ENCODE data around the gene CD2BP2. TPM values are rescaled to one million over a fixed set of nuclear protein-coding genes. Genes with fewer than 3 reads are reported as not detected.
A peak's percentile ranks its signal among the peaks of the same experiment; 100 is the strongest.
"Not testable (repeated sequence)": the region's sequence is repeated elsewhere in the genome, so short reads cannot be mapped to it uniquely, and the experiment has no call there.

The CD2BP2 gene
- 123 and 162 TPM in 2 replicates for total RNA-seq (2014; rRNA removed; shearing (Covaris generic); ENCODE audit: low replicate concordance)

- DNase-seq (ENCODE audit: low read depth): peak; percentile 100
- in situ Hi-C loops (cut with HindIII; ENCODE audit: low pct_unique_long_range_greater_than_20kb, low sequenced_read_pairs): no loop called here
These were observed at the start of gene CD2BP2 for GRCh38 chr16:30355144-30355953. Gene CD2BP2 (minus strand): TSS chr16:30355308. CDS start chr16:30354681, 627 bp downstream.

GRCh38 chr16:30401768-30402425 is 46.8 kb upstream of the CD2BP2 start:
- in situ Hi-C loops (cut with HindIII; ENCODE audit: low pct_unique_long_range_greater_than_20kb, low sequenced_read_pairs): no loop called here
- no peak for DNase-seq (ENCODE audit: low read depth)

GRCh38 chr16:30399435-30400186 is 44.5 kb upstream of the CD2BP2 start:
- DNase-seq (ENCODE audit: low read depth): no peak
- in situ Hi-C loops (cut with HindIII; ENCODE audit: low pct_unique_long_range_greater_than_20kb, low sequenced_read_pairs): no loop called here

- in situ Hi-C loops (cut with HindIII; ENCODE audit: low pct_unique_long_range_greater_than_20kb, low sequenced_read_pairs): no loop called here
- DNase-seq (ENCODE audit: low read depth): no peak
These were observed 43.7 kb upstream of the CD2BP2 start for GRCh38 chr16:30398661-30399434.

GRCh38 chr16:30397776-30398660 is 42.9 kb upstream of the CD2BP2 start:
- DNase-seq (ENCODE audit: low read depth): no peak
- in situ Hi-C loops (cut with HindIII; ENCODE audit: low pct_unique_long_range_greater_than_20kb, low sequenced_read_pairs): no loop called here

- DNase-seq (ENCODE audit: low read depth): no peak
- in situ Hi-C loops (cut with HindIII; ENCODE audit: low pct_unique_long_range_greater_than_20kb, low sequenced_read_pairs): no loop called here
These were observed 41.9 kb upstream of the CD2BP2 start for GRCh38 chr16:30397056-30397455.

- in situ Hi-C loops (cut with HindIII; ENCODE audit: low pct_unique_long_range_greater_than_20kb, low sequenced_read_pairs): not testable (repeated sequence)
These were observed 41.5 kb upstream of the CD2BP2 start for GRCh38 chr16:30396627-30397026.

GRCh38 chr16:30395992-30396585 is 41.0 kb upstream of the CD2BP2 start:
- in situ Hi-C loops (cut with HindIII; ENCODE audit: low pct_unique_long_range_greater_than_20kb, low sequenced_read_pairs): no loop called here
- DNase-seq (ENCODE audit: low read depth): no peak

More at GRCh38 chr16:30396627-30397026, 41.5 kb upstream of the CD2BP2 start:
- DNase-seq (ENCODE audit: low read depth): not testable (repeated sequence)

GRCh38 chr16:30395155-30395991 is 40.3 kb upstream of the CD2BP2 start, which contains the start of gene ZNF48:
Gene ZNF48 (plus strand): TSS chr16:30395420. CDS start chr16:30395795, 375 bp downstream.
- peak; percentile 91 for DNase-seq (ENCODE audit: low read depth)
- in situ Hi-C loops (cut with HindIII; ENCODE audit: low pct_unique_long_range_greater_than_20kb, low sequenced_read_pairs): no loop called here

GRCh38 chr16:30394592-30395154 is 39.6 kb upstream of the CD2BP2 start:
- DNase-seq (ENCODE audit: low read depth): peak; percentile 38
- in situ Hi-C loops (cut with HindIII; ENCODE audit: low pct_unique_long_range_greater_than_20kb, low sequenced_read_pairs): no loop called here

- DNase-seq (ENCODE audit: low read depth): no peak
- in situ Hi-C loops (cut with HindIII; ENCODE audit: low pct_unique_long_range_greater_than_20kb, low sequenced_read_pairs): no loop called here
These were observed 28.4 kb upstream of the CD2BP2 start for GRCh38 chr16:30383521-30383920.

- DNase-seq (ENCODE audit: low read depth): no peak
- in situ Hi-C loops (cut with HindIII; ENCODE audit: low pct_unique_long_range_greater_than_20kb, low sequenced_read_pairs): no loop called here
These were observed 27.2 kb upstream of the CD2BP2 start, which contains the start of gene SEPTIN1 for GRCh38 chr16:30382111-30382881. Gene SEPTIN1 (minus strand): TSS chr16:30382561. CDS start chr16:30382542, 19 bp downstream.

GRCh38 chr16:30381291-30382041 is 26.4 kb upstream of the CD2BP2 start:
- no peak for DNase-seq (ENCODE audit: low read depth)
- in situ Hi-C loops (cut with HindIII; ENCODE audit: low pct_unique_long_range_greater_than_20kb, low sequenced_read_pairs): no loop called here

GRCh38 chr16:30380803-30381208 is 25.7 kb upstream of the CD2BP2 start:
- no peak for DNase-seq (ENCODE audit: low read depth)
- in situ Hi-C loops (cut with HindIII; ENCODE audit: low pct_unique_long_range_greater_than_20kb, low sequenced_read_pairs): no loop called here
